Ishikawa (cell line): ENCODE measurements around the gene EIPR1.

Experiments used
- RAD21 ChIP-seq: IDR thresholded peaks from 2 replicates; pipeline ENCODE4 v1.6.1; 2012; ENCODE audit warnings: low read depth
- TF ChIP-seq, protein P1 (sequence below): IDR thresholded peaks from 2 replicates; pipeline ENCODE4 v1.6.1; 2012

DNA sequence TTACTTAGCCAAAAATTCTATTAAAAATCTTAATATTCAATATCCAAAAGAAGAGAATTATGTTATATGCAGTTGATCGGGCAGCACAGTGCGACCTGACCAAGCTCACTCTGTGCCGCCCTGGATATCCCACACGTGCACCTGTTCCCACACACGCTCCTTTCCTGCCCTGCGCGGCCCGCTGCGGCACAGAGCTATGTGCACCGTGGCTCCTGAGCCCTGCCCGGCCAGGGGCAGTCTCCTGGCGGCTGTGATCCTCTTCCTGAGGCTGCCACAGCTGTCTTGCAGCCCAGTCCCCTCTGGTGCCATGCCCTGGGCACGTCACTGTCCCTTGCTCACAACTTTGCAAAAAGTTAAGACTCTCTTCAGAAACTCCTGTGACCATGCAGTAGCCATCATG is 31.2 kb upstream of the EIPR1 start:
- TF ChIP-seq, protein P1, sequence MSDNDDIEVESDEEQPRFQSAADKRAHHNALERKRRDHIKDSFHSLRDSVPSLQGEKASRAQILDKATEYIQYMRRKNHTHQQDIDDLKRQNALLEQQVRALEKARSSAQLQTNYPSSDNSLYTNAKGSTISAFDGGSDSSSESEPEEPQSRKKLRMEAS, result no peak
- TF ChIP-seq RAD21, result no peak
